ENCODE data around the gene MRPL3. TPM values are rescaled to one million over a fixed set of nuclear protein-coding genes. Genes with fewer than 3 reads are reported as not detected.
A peak's percentile ranks its signal among the peaks of the same experiment; 100 is the strongest.

Gene MRPL3
- total and polyA plus RNA-seq, 10 of the 15 experiments (the other 5 are each of a cell fraction or from before 2014, with no cell fraction given), result 91.6 to 307 (median 198) TPM

DNA sequence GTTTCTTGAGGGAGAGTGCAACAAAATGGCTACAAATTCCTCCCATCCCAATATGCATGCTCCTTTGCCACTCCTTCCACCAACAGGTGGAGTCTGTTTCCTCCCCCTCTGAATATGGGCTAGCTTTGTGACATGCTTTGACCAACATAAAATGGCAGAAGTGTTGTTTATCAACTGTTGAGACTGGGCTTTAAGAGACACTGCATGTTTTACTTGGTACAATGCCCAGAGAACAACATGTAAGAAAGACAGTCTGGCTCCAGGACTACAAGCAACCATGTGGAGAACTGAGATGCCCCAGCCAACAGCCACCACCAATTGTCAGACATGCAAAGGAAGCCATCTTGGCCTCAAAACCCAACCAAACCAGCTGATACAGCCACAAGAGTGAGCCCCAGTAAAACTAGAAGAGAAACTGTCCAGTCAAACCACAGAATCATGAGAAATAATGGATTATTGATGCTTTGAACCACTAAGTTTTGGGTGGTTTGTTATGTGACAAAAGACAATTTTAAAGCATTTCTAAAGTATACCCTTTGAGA is 80.7 kb downstream of the MRPL3 start:
- no peak overlapping the region for H2AFZ ChIP-seq (ENCODE audit: control insufficient read depth, low read depth, low read length)
- in situ Hi-C loops (cut with MboI), result no loop called here
- SMC1A ChIA-PET (ENCODE audit: uncharacterized antibody, unreplicated experiment), result interaction anchor here (1.7 kb wide), 1 partner anchor 22 kb away, joined by 4 read pairs; no protein-coding TSS in a partner anchor
- no peaks in the 10 kb centered on the region for H3K9me3 ChIP-seq (replicated peaks; ENCODE audit: control insufficient read depth, insufficient read depth, low read length)
- TF ChIP-seq ESRRA (IDR thresholded peaks at IDR 0.05; ENCODE audit: low read length) (no peak), ASH2L (IDR thresholded peaks at IDR 0.05; ENCODE audit: borderline replicate concordance, low read depth) (no peak), FOXM1 (IDR thresholded peaks at IDR 0.05; ENCODE audit: low read depth, low read length) (no peak), GATAD2B (conservative IDR thresholded peaks at IDR 0.05; ENCODE audit: low read depth) (no peak), ZSCAN29 (IDR thresholded peaks at IDR 0.05) (no peak), MTA2 (IDR thresholded peaks at IDR 0.05; ENCODE audit: low read depth) (no peak), EP300 (IDR thresholded peaks at IDR 0.05; ENCODE audit: borderline replicate concordance in 1 of 2, control insufficient read depth in 1 of 2, low read depth in 2 of 2, low read length in 2 of 2) (no peak), ZNF622 (IDR thresholded peaks at IDR 0.05) (no peak), POLR2A (IDR thresholded peaks at IDR 0.05; ENCODE audit: low read depth, low read length) (no peak), YY1 (IDR thresholded peaks at IDR 0.05; ENCODE audit: low read depth, low read length) (no peak), IKZF1 (conservative IDR thresholded peaks at IDR 0.05) (no peak), HCFC1 (IDR thresholded peaks at IDR 0.05; ENCODE audit: low read length) (no peak), SIX5 (IDR thresholded peaks at IDR 0.05; ENCODE audit: low read depth, low read length, severe bottlenecking) (no peak), CHD4 (IDR thresholded peaks at IDR 0.05) (no peak), ZNF207 (IDR thresholded peaks at IDR 0.05; ENCODE audit: borderline replicate concordance) (no peak), RCOR1 (conservative IDR thresholded peaks at IDR 0.05; ENCODE audit: low read depth, low read length) (no peak)
- TF ChIP-seq, protein P1, sequence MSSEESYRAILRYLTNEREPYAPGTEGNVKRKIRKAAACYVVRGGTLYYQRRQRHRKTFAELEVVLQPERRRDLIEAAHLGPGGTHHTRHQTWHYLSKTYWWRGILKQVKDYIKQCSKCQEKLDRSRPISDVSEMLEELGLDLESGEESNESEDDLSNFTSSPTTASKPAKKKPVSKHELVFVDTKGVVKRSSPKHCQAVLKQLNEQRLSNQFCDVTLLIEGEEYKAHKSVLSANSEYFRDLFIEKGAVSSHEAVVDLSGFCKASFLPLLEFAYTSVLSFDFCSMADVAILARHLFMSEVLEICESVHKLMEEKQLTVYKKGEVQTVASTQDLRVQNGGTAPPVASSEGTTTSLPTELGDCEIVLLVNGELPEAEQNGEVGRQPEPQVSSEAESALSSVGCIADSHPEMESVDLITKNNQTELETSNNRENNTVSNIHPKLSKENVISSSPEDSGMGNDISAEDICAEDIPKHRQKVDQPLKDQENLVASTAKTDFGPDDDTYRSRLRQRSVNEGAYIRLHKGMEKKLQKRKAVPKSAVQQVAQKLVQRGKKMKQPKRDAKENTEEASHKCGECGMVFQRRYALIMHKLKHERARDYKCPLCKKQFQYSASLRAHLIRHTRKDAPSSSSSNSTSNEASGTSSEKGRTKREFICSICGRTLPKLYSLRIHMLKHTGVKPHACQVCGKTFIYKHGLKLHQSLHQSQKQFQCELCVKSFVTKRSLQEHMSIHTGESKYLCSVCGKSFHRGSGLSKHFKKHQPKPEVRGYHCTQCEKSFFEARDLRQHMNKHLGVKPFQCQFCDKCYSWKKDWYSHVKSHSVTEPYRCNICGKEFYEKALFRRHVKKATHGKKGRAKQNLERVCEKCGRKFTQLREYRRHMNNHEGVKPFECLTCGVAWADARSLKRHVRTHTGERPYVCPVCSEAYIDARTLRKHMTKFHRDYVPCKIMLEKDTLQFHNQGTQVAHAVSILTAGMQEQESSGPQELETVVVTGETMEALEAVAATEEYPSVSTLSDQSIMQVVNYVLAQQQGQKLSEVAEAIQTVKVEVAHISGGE (CRISPR knock-in tag; IDR thresholded peaks at IDR 0.05), result no peak
- TF ChIP-seq, protein P2, sequence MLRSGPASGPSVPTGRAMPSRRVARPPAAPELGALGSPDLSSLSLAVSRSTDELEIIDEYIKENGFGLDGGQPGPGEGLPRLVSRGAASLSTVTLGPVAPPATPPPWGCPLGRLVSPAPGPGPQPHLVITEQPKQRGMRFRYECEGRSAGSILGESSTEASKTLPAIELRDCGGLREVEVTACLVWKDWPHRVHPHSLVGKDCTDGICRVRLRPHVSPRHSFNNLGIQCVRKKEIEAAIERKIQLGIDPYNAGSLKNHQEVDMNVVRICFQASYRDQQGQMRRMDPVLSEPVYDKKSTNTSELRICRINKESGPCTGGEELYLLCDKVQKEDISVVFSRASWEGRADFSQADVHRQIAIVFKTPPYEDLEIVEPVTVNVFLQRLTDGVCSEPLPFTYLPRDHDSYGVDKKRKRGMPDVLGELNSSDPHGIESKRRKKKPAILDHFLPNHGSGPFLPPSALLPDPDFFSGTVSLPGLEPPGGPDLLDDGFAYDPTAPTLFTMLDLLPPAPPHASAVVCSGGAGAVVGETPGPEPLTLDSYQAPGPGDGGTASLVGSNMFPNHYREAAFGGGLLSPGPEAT (IDR thresholded peaks at IDR 0.05; ENCODE audit: low read depth), result no peak
- TF ChIP-seq, protein P3, sequence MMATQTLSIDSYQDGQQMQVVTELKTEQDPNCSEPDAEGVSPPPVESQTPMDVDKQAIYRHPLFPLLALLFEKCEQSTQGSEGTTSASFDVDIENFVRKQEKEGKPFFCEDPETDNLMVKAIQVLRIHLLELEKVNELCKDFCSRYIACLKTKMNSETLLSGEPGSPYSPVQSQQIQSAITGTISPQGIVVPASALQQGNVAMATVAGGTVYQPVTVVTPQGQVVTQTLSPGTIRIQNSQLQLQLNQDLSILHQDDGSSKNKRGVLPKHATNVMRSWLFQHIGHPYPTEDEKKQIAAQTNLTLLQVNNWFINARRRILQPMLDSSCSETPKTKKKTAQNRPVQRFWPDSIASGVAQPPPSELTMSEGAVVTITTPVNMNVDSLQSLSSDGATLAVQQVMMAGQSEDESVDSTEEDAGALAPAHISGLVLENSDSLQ (IDR thresholded peaks at IDR 0.05), result no peak
- H3K36me3 ChIP-seq (ENCODE audit: control insufficient read depth in 2 of 2, insufficient read depth in 2 of 2, low read length in 1 of 2), result no peaks in the 10 kb centered on the region
- DNase-seq (ENCODE audit: low read depth, low spot score) (no peak), FAIRE-seq (no peak), ATAC-seq (0 out of 3 replicates have a peak, but pooled peaks have one; percentile 22)
- H3K4me2 ChIP-seq (ENCODE audit: control insufficient read depth, insufficient read depth), result no peak overlapping the region
- no peaks in the 10 kb centered on the region for H4K20me1 ChIP-seq (ENCODE audit: control insufficient read depth, insufficient read depth)
- H3K4me1 ChIP-seq (ENCODE audit: control insufficient read depth, insufficient read depth, low read length), result no peaks in the 10 kb centered on the region
- no peak overlapping the region for H3K27ac ChIP-seq (ENCODE audit: control insufficient read depth, insufficient read depth)
- POLR2A ChIA-PET, result no interaction called here
- intact Hi-C loops (cut with micrococcal nuclease; ENCODE audit: unreplicated experiment), result no loop called here
- no TSS peak for BruUV-seq (replicated peaks)
- CTCF ChIA-PET, result no interaction called here
- no peak overlapping the region for H3K4me3 ChIP-seq
- no peaks in the 10 kb centered on the region for H3K79me2 ChIP-seq (ENCODE audit: control insufficient read depth, insufficient read depth, low read length)
- no peak overlapping the region for H3K9ac ChIP-seq (ENCODE audit: control insufficient read depth, insufficient read depth, low read length)
- no peaks in the 10 kb centered on the region for H3K27me3 ChIP-seq (replicated peaks in 1 of 2; ENCODE audit: control insufficient read depth in 2 of 2, insufficient read depth in 2 of 2, low read length in 1 of 2)
- RAD21 ChIA-PET (ENCODE audit: unreplicated experiment), result no interaction called here

Measured in GM12878 (cell line).